RWPE2 (cell line): ENCODE results near the gene FAF1.

Experiments
- ATAC-seq: fragments of 200-7000 bp; cut with Tn5 transposase; 3 replicates; pipeline ENCODE4 v1.9.1; 2021; ENCODE audit warnings: low read depth
- DNase-seq: peaks from one replicate; pipeline ENCODE4 v3.0.0-alpha.2; 2020; ENCODE audit warnings: low spot score
- H3K27ac ChIP-seq: fragments of 450-650 bp; 2 replicates; pipeline ENCODE4 v1.5.1; 2017; ENCODE audit warnings: mild to moderate bottlenecking; ENCODE audit not compliant: poor library complexity, severe bottlenecking
- H3K27me3 ChIP-seq: fragments of 250-450 bp; sonication (Bioruptor Pico); 2 replicates; pipeline ENCODE4 v1.5.1; 2021; ENCODE audit warnings: mild to moderate bottlenecking, moderate library complexity; ENCODE audit not compliant: insufficient read depth, poor library complexity, severe bottlenecking
- H3K36me3 ChIP-seq: fragments of 250-450 bp; sonication (Bioruptor Pico); 2 replicates; pipeline ENCODE4 v1.5.1; 2020; ENCODE audit warnings: low read depth, mild to moderate bottlenecking, moderate library complexity
- H3K4me1 ChIP-seq: fragments of 250-450 bp; sonication (Bioruptor Pico); 2 replicates; pipeline ENCODE4 v1.5.1; 2021; ENCODE audit warnings: mild to moderate bottlenecking, moderate library complexity; ENCODE audit not compliant: insufficient read depth, poor library complexity, severe bottlenecking
- H3K4me3 ChIP-seq: fragments of 250-450 bp; sonication (Bioruptor Pico); 2 replicates; pipeline ENCODE4 v1.5.1; 2021; ENCODE audit warnings: mild to moderate bottlenecking, moderate library complexity; ENCODE audit not compliant: severe bottlenecking
- H3K9me3 ChIP-seq: fragments of 250-450 bp; sonication (Bioruptor Pico); 2 replicates; pipeline ENCODE4 v1.5.1; 2021; ENCODE audit warnings: mild to moderate bottlenecking, moderate library complexity; ENCODE audit not compliant: severe bottlenecking
- CTCF ChIP-seq: fragments of 450-650 bp; IDR thresholded peaks from one replicate; pipeline ENCODE4 v1.5.1; 2017; ENCODE audit warnings: mild to moderate bottlenecking, moderate library complexity; ENCODE audit not compliant: poor library complexity, severe bottlenecking

The FAF1 gene

GRCh38 chr1:50684185-50684584, 275.9 kb downstream of the FAF1 start:
- no peaks in the 10 kb centered on the region; the same call in 1 of the 2 replicates for H3K36me3 ChIP-seq
- ATAC-seq, result no peak
- TF ChIP-seq CTCF, result peak; percentile 12
- H3K4me1 ChIP-seq, result no peaks in the 10 kb centered on the region
- no peak overlapping the region for H3K4me3 ChIP-seq
- no peaks in the 10 kb centered on the region for H3K27me3 ChIP-seq
- no peaks in the 10 kb centered on the region for H3K9me3 ChIP-seq
- no peak overlapping the region for H3K27ac ChIP-seq
- no peak for DNase-seq

GRCh38 chr1:50681931-50682330, 278.1 kb downstream of the FAF1 start:
- H3K4me3 ChIP-seq, result no peak overlapping the region
- ATAC-seq (no peak), DNase-seq (no peak)
- TF ChIP-seq CTCF, result no peak
- H3K9me3 ChIP-seq, result no peaks in the 10 kb centered on the region
- H3K4me1 ChIP-seq, result peaks cover 4% of the 10 kb centered on the region
- no peak overlapping the region for H3K27ac ChIP-seq
- no peaks in the 10 kb centered on the region for H3K27me3 ChIP-seq
- no peaks in the 10 kb centered on the region for H3K36me3 ChIP-seq

- DNase-seq, result no peak
- Histone ChIP-seq H3K4me3 (no peak overlapping the region), H3K4me1 (no peaks in the 10 kb centered on the region), H3K27me3 (no peaks in the 10 kb centered on the region), H3K9me3 (no peaks in the 10 kb centered on the region), H3K36me3 (no peaks in the 10 kb centered on the region), H3K27ac (no peak overlapping the region)
- no peak for TF ChIP-seq CTCF
- no peak for ATAC-seq
Measured at GRCh38 chr1:50667710-50668356, 292.2 kb downstream of the FAF1 start.

GRCh38 chr1:50667272-50667671, 292.8 kb downstream of the FAF1 start:
- no peak overlapping the region for H3K4me3 ChIP-seq
- H3K36me3 ChIP-seq, result no peaks in the 10 kb centered on the region
- DNase-seq (no peak), ATAC-seq (no peak)
- no peaks in the 10 kb centered on the region for H3K27me3 ChIP-seq
- no peaks in the 10 kb centered on the region for H3K4me1 ChIP-seq
- H3K27ac ChIP-seq, result no peak overlapping the region
- no peak for TF ChIP-seq CTCF
- no peaks in the 10 kb centered on the region for H3K9me3 ChIP-seq

- no peak overlapping the region for H3K27ac ChIP-seq
Measured at GRCh38 chr1:50666849-50667248, 293.2 kb downstream of the FAF1 start.

More at GRCh38 chr1:50666849-50667248, 293.2 kb downstream of the FAF1 start:
- no peak for TF ChIP-seq CTCF
- Histone ChIP-seq H3K27me3 (no peaks in the 10 kb centered on the region), H3K4me1 (no peaks in the 10 kb centered on the region), H3K9me3 (no peaks in the 10 kb centered on the region), H3K4me3 (no peak overlapping the region), H3K36me3 (no peaks in the 10 kb centered on the region)
- ATAC-seq (no peak), DNase-seq (no peak)
